Stimulated activated naive B cell treated with anti-CD40 and anti-IgM and Interleukin-4, amounts not matched to agents 10 μg/mL and 1 μg/mL and 100 μg/mL, for 72 hours (primary cell): Measurements from ENCODE around the gene CIDEA.

Experiments used
- ATAC-seq, 2 donors: fragments of 150-1000 bp; cut with Tn5 transposase; replicated peaks; 2 replicates each; pipeline ENCODE4 v1.10.0; 2021; ENCODE audit warnings: moderate library complexity in 1 of 2
- DNase-seq: peaks from one replicate; pipeline ENCODE4 v3.0.0; 2021
- H3K27ac Mint-ChIP-seq: one replicate; pipeline ENCODE4 v1.8.0; 2022; ENCODE audit warnings: mild to moderate bottlenecking, mixed read lengths
- H3K27me3 Mint-ChIP-seq, 2 donors: one replicate each; pipeline ENCODE4 v1.8.0; 2022; ENCODE audit warnings: mixed read lengths in 2 of 2
- H3K36me3 Mint-ChIP-seq, 2 donors: one replicate each; pipeline ENCODE4 v1.8.0; 2022; ENCODE audit warnings: mixed read lengths in 2 of 2, mild to moderate bottlenecking in 1 of 2
- H3K4me1 Mint-ChIP-seq, 2 donors: one replicate each; pipeline ENCODE4 v1.8.0; 2022; ENCODE audit warnings: mixed read lengths in 2 of 2, mild to moderate bottlenecking in 1 of 2
- H3K4me3 Mint-ChIP-seq, 2 donors: one replicate each; pipeline ENCODE4 v1.8.0; 2022; ENCODE audit warnings: mild to moderate bottlenecking in 2 of 2, mixed read lengths in 2 of 2, moderate library complexity in 1 of 2
- H3K9me3 Mint-ChIP-seq, 2 donors: one replicate each; pipeline ENCODE4 v1.8.0; 2022; ENCODE audit warnings: mixed read lengths in 2 of 2, mild to moderate bottlenecking in 1 of 2

CIDEA gene

GRCh38 chr18:12324991-12325725, 71.0 kb downstream of the CIDEA start:
- Mint-ChIP-seq H3K4me3 (no peak overlapping the region), H3K9me3 (no peaks in the 10 kb centered on the region), H3K27me3 (no peaks in the 10 kb centered on the region), H3K4me1 (peaks cover 12 to 30% of the 10 kb centered on the region in 2 donors), H3K27ac (peak overlapping the region; percentile 59), H3K36me3 (peaks cover 50 to 56% of the 10 kb centered on the region in 2 donors)
- DNase-seq = no peak
- ATAC-seq = no peak

- H3K4me1 Mint-ChIP-seq = peaks cover 12 to 26% of the 10 kb centered on the region in 2 donors
- ATAC-seq (no peak), DNase-seq (no peak)
- peaks cover 50 to 56% of the 10 kb centered on the region in 2 donors for H3K36me3 Mint-ChIP-seq
- H3K27ac Mint-ChIP-seq = no peak overlapping the region
- H3K4me3 Mint-ChIP-seq = no peak overlapping the region
- no peaks in the 10 kb centered on the region for H3K9me3 Mint-ChIP-seq
- H3K27me3 Mint-ChIP-seq = no peaks in the 10 kb centered on the region
These were observed 71.6 kb downstream of the CIDEA start for GRCh38 chr18:12325726-12326245.

GRCh38 chr18:12326711-12327460, 72.7 kb downstream of the CIDEA start:
- Mint-ChIP-seq H3K27me3 (no peaks in the 10 kb centered on the region), H3K4me1 (peaks cover 4 to 15% of the 10 kb centered on the region in 2 donors), H3K36me3 (peaks cover 55 to 56% of the 10 kb centered on the region in 2 donors), H3K9me3 (no peaks in the 10 kb centered on the region), H3K27ac (no peak overlapping the region), H3K4me3 (no peak overlapping the region)
- no peak for ATAC-seq
- DNase-seq = no peak
